Femur (tissue), 1 donor: Measurements from ENCODE around the gene KRT6C.
A peak's percentile ranks its signal among the peaks of the same experiment; 100 is the strongest.

ENCODE experiments used
- DNase-seq: peaks from one replicate; pipeline ENCODE4 v3.0.0-alpha.2; 2017

Gene KRT6C

GRCh38 chr12:52434081-52434733 lies 39.4 kb downstream of the KRT6C start, which contains the start of gene KRT75:
KRT75 (minus strand) TSS chr12:52434371; CDS start chr12:52434304, 67 bp downstream.
- no peak for DNase-seq

GRCh38 chr12:52433501-52434080 lies 40.0 kb downstream of the KRT6C start:
- no peak for DNase-seq

GRCh38 chr12:52432559-52433207 lies 40.9 kb downstream of the KRT6C start:
- no peak for DNase-seq

- DNase-seq = no peak
These were observed 45.5 kb downstream of the KRT6C start for GRCh38 chr12:52428121-52428520.

- no peak for DNase-seq
These were observed 46.5 kb downstream of the KRT6C start for GRCh38 chr12:52427083-52427482.

GRCh38 chr12:52426034-52426433 lies 47.6 kb downstream of the KRT6C start:
- DNase-seq = no peak

GRCh38 chr12:52425466-52425865 lies 48.1 kb downstream of the KRT6C start:
- no peak for DNase-seq

GRCh38 chr12:52423661-52424500 lies 49.7 kb downstream of the KRT6C start:
- DNase-seq = peak; percentile 51

- DNase-seq = no peak
These were observed 50.6 kb downstream of the KRT6C start for GRCh38 chr12:52423035-52423434.

- DNase-seq = no peak
These were observed 53.9 kb downstream of the KRT6C start for GRCh38 chr12:52419656-52420055.

- no peak for DNase-seq
These were observed 55.0 kb downstream of the KRT6C start for GRCh38 chr12:52418576-52419110.
